ENCODE data around the gene SLCO4A1.

Gene SLCO4A1

GRCh38 chr20:62606016-62606415, 36.3 kb upstream of the SLCO4A1 start:
- no peak overlapping the region for H3K9ac ChIP-seq
- H3K9me3 ChIP-seq (ENCODE audit: control insufficient read depth, low read length) = no peaks in the 10 kb centered on the region
- no peaks in the 10 kb centered on the region for H3K36me3 ChIP-seq (ENCODE audit: control insufficient read depth, insufficient read depth, low read length)
- no peaks in the 10 kb centered on the region for H3K79me2 ChIP-seq
- TF ChIP-seq CTCF (IDR thresholded peaks at IDR 0.05) = no peak
- no peak overlapping the region for H3K27ac ChIP-seq
- H3K4me1 ChIP-seq = no peaks in the 10 kb centered on the region
- H2AFZ ChIP-seq = no peak overlapping the region
- H3K27me3 ChIP-seq (ENCODE audit: control insufficient read depth, insufficient read depth, low read length) = no peaks in the 10 kb centered on the region
- no peak overlapping the region for H3K4me2 ChIP-seq (ENCODE audit: low read length)
- H3K4me3 ChIP-seq (ENCODE audit: low read depth, low read length) = no peak overlapping the region

- no peak overlapping the region for H3K4me3 ChIP-seq (ENCODE audit: low read depth, low read length)
- no peak overlapping the region for H2AFZ ChIP-seq
- no peaks in the 10 kb centered on the region for H3K36me3 ChIP-seq (ENCODE audit: control insufficient read depth, insufficient read depth, low read length)
- no peak overlapping the region for H3K9ac ChIP-seq
- no peaks in the 10 kb centered on the region for H3K9me3 ChIP-seq (ENCODE audit: control insufficient read depth, low read length)
- no peak overlapping the region for H3K27ac ChIP-seq
- no peak for TF ChIP-seq CTCF (IDR thresholded peaks at IDR 0.05)
- no peaks in the 10 kb centered on the region for H3K79me2 ChIP-seq
- no peaks in the 10 kb centered on the region for H3K27me3 ChIP-seq (ENCODE audit: control insufficient read depth, insufficient read depth, low read length)
- H3K4me1 ChIP-seq = no peaks in the 10 kb centered on the region
- H3K4me2 ChIP-seq (ENCODE audit: low read length) = no peak overlapping the region
Measured at GRCh38 chr20:62606551-62607201, 35.6 kb upstream of the SLCO4A1 start.

GRCh38 chr20:62607366-62608217, 34.7 kb upstream of the SLCO4A1 start:
- Histone ChIP-seq H3K79me2 (no peaks in the 10 kb centered on the region), H3K9ac (no peak overlapping the region), H3K9me3 (ENCODE audit: control insufficient read depth, low read length) (no peaks in the 10 kb centered on the region), H3K4me2 (ENCODE audit: low read length) (no peak overlapping the region), H3K4me1 (no peaks in the 10 kb centered on the region), H2AFZ (no peak overlapping the region), H3K27me3 (ENCODE audit: control insufficient read depth, insufficient read depth, low read length) (no peaks in the 10 kb centered on the region), H3K36me3 (ENCODE audit: control insufficient read depth, insufficient read depth, low read length) (no peaks in the 10 kb centered on the region), H3K4me3 (ENCODE audit: low read depth, low read length) (no peak overlapping the region), H3K27ac (no peak overlapping the region)
- no peak for TF ChIP-seq CTCF (IDR thresholded peaks at IDR 0.05)

- no peak for TF ChIP-seq CTCF (IDR thresholded peaks at IDR 0.05)
- no peak overlapping the region for H3K9ac ChIP-seq
- H3K4me3 ChIP-seq (ENCODE audit: low read depth, low read length) = no peak overlapping the region
- H3K36me3 ChIP-seq (ENCODE audit: control insufficient read depth, insufficient read depth, low read length) = no peaks in the 10 kb centered on the region
- no peak overlapping the region for H2AFZ ChIP-seq
- H3K4me2 ChIP-seq (ENCODE audit: low read length) = no peak overlapping the region
- H3K27ac ChIP-seq = no peak overlapping the region
- no peaks in the 10 kb centered on the region for H3K9me3 ChIP-seq (ENCODE audit: control insufficient read depth, low read length)
- no peaks in the 10 kb centered on the region for H3K4me1 ChIP-seq
- H3K27me3 ChIP-seq (ENCODE audit: control insufficient read depth, insufficient read depth, low read length) = no peaks in the 10 kb centered on the region
- no peaks in the 10 kb centered on the region for H3K79me2 ChIP-seq
Measured at GRCh38 chr20:62608218-62608565, 34.1 kb upstream of the SLCO4A1 start.
